Astrocyte of the spinal cord (primary cell): ENCODE measurements around the gene FARP1.
A peak's percentile ranks its signal among the peaks of the same experiment; 100 is the strongest.

Experiments used
- DNase-seq: peaks from one replicate; pipeline ENCODE4 v3.0.0; 2011; ENCODE audit warnings: low read depth, low spot score
- H3K4me3 ChIP-seq: 2 replicates; pipeline ENCODE4 v1.5.1; 2011; ENCODE audit warnings: low read depth, mild to moderate bottlenecking, low read length, moderate library complexity
- CTCF ChIP-seq: IDR thresholded peaks from 2 replicates; pipeline ENCODE4 v1.5.1; 2012; ENCODE audit warnings: low read depth, mild to moderate bottlenecking, low read length, inconsistent platforms
- in situ Hi-C: cut with HindIII; loops from 2 replicates; pipeline ENCODE4 v1.10.0; 2017; ENCODE audit warnings: low sequenced_read_pairs

The FARP1 gene

GRCh38 chr13:98371516-98372023 is 228.7 kb downstream of the FARP1 start:
- no peak overlapping the region for H3K4me3 ChIP-seq
- no peak for TF ChIP-seq CTCF
- DNase-seq: no peak
- in situ Hi-C loops: no loop called here

GRCh38 chr13:98372876-98373275 is 230.0 kb downstream of the FARP1 start:
- no peak overlapping the region for H3K4me3 ChIP-seq
- no peak for TF ChIP-seq CTCF
- DNase-seq: peak; percentile 61

DNA sequence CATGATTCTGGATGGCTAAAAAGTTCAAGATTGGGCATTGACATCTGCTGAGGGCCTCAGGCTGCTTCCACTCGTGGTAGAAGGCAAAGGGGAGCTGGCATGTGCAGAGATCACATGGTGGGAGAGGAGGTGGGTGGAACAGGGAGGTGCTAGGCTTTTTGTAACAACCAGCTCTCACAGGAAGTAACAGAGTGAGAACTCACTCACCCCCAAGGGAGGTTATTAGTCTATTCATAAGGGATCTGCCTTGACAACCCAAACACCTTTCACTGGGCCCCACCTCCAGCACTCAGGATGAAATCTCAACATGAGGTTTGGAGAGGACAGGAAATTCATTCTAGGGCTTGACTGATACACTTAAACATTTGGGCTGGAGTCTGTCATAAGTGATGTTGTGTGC is 231.9 kb downstream of the FARP1 start:
- in situ Hi-C loops: no loop called here
- no peak overlapping the region for H3K4me3 ChIP-seq
- no peak for TF ChIP-seq CTCF
- DNase-seq: no peak

More at GRCh38 chr13:98372876-98373275, 230.0 kb downstream of the FARP1 start:
- in situ Hi-C loops: no loop called here

- no peak for TF ChIP-seq CTCF
- DNase-seq: no peak
- H3K4me3 ChIP-seq: no peak overlapping the region
- in situ Hi-C loops: no loop called here
Observed at GRCh38 chr13:98377635-98378378, 234.9 kb downstream of the FARP1 start.

DNA sequence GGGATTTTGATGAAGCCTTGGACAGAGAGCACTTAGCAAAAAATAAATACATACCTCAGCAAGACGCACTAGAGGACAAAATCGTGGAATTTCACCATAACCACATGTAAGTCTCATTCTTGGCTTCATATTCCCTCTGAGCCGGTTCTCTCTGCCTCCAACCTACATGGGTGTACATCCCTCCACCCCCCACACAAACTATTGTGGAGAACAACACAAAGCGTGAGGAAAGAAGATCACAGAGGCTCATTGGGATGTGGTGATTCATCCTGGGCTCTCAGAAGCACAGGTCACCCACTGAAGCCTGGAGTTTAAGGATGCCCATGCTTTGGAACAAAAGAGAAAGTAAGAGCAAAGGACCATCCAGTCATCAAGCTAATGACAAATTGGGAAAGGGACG is 241.8 kb downstream of the FARP1 start:
- peak; percentile 76 for DNase-seq
- no peak overlapping the region for H3K4me3 ChIP-seq
- in situ Hi-C loops: no loop called here
- no peak for TF ChIP-seq CTCF

GRCh38 chr13:98385606-98386005 is 242.7 kb downstream of the FARP1 start:
- DNase-seq: no peak
- no peak for TF ChIP-seq CTCF
- H3K4me3 ChIP-seq: no peak overlapping the region
- in situ Hi-C loops: no loop called here
